Fibroblast of the conjunctiva (primary cell): ENCODE measurements around the gene EPS8L2.

ENCODE experiments used
- DNase-seq: peaks from one replicate; pipeline ENCODE4 v3.0.0-alpha.2; 2010; ENCODE audit warnings: low read depth

The EPS8L2 gene

DNA sequence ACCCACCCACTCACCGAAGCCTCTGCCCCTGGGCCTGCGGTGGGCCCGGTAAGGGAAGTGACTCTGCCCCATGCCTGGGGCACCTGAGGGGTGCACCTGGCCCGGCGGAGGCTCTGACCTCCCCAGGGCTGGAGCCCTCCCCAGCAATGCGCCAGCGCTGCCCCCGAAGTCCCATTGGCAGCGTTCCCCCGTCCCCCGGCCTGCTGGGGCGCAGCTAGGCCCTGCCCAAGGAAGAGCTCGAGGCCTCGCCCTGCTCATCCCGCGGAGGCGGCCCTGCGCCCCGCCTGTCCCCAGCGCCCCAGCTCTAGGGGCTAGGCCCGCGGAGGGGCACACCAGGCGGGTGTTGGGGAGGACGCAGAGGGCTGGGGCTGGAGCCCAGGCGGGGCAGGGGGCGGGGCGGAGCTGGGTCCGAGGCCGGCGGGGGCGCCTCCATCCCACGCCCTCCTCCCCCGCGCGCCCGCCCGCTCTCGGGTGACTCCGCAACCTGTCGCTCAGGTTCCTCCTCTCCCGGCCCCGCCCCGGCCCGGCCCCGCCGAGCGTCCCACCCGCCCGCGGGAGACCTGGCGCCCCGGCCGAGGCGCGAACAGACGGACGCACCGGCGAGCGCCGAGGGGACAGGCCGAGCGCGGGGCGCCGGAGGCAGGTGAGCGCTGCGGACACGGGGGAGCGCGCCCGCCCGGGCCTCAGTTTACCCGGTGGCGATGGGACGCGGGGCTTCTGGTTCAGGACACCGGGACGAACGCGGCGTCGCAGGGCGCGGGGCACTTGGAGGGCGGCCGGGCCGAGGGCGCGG, at the start of gene EPS8L2:
Gene EPS8L2 (plus strand): TSS at position 586 of the 793 bp plus-strand sequence. CDS start 3,177 bp downstream, outside the sequence.
- no peak for DNase-seq

DNA sequence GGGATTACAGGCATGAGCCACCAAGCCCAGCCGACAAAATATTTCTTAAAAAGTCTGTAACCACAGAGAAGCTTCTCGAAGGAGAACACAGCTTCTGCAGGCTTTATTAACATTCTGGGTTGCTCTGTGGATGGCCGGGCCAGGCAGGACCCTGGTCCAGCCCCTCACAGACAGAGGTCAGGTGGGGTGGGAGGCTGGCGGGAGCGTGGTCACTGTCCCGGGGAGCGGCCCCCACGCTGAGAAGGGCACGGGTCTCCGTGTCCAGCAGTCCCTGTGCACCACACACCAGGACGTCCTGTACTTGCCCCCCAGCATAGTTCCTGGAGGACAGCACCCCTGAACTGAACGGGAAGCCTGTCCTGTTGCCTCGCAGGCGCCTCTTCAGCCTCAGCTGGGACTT, 49.6 kb upstream of the EPS8L2 start:
- no peak for DNase-seq

DNA sequence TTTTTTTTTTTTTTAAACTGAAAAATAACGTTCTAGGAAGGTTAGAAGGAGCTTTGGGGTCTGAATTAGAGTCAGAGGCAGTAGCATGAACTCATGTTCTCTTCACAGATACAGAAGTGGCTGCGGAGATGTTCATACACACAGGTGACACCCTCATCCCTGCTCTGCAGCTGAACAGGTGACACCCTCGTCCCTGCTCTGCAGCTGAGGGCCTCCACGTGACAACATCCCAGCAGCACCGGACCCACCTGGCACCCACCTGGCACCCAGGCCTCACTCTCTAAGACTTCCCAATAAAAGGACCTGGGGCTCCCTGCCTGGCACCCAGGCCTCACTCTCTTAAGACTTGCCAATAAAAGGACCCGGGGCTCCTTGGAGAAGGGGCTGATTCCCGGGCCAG, 49.2 kb upstream of the EPS8L2 start:
- DNase-seq, result no peak

DNA sequence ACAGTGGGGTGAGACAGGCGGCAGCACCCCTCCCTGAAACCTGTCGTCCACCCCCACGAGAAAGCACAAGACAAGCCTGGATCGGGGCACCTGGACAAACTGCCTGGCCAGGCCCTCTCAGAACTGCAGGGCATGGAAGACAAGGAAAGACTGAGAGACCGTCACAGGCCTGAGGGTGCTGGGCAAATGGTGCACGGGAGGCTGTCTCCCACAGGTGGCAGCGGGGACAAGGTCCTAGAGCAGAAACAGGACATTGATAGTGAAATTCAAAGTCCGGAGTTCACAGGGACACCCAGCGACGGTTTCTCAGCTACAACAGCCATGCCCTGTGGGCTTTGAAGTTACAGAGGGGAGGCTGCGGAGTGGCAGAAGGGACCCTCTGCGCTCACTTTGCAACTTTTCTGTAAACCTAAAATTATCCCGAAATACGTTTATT, 48.3 kb upstream of the EPS8L2 start:
- DNase-seq, result no peak

DNA sequence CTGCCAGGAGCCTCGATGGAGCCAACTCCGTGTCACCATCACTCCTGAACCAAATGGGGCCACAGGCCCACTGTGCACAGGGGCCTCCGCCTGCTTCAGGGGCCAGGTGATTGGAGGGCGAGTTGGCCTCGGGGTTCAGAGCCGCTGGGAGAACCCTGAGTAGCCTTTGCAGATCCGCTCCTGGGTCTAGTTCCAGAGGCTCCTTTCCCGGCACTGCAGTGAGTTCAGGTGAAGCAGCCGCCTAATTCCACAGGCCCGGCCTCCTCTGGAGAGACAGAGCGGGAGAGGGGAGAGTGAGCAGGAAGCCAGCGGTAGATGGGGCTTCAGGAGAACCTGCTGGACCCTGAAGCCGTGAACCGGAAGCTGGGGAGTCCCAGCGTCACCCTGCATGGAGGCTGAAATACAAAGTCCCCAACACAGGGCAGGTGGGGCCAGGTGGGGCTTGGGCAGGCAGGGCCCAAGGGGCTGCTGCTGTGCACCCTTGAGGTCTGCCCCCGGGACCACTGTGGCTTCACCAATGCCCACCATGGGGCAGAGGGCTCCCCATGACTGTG, 46.4 kb upstream of the EPS8L2 start:
- no peak for DNase-seq

DNA sequence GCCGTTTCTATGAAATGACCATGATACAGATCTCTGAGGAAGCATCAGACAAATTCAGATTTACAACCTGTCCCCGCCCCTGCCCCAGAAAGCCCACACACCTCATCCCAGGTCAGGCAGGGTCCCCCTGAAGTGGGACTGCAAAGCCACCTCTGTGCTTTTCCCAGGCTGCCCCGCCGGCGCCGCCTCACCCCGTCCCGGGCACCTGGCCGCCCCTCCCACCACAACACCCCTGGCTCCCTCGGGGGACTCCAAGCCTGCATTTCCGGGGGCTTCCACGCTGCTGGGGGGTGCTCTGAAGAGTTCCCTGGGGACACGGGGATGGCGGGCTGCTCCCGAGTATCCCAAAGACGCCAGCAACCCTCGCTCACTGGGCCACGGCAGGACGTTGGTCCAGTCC, 45.8 kb upstream of the EPS8L2 start:
- DNase-seq, result no peak

DNA sequence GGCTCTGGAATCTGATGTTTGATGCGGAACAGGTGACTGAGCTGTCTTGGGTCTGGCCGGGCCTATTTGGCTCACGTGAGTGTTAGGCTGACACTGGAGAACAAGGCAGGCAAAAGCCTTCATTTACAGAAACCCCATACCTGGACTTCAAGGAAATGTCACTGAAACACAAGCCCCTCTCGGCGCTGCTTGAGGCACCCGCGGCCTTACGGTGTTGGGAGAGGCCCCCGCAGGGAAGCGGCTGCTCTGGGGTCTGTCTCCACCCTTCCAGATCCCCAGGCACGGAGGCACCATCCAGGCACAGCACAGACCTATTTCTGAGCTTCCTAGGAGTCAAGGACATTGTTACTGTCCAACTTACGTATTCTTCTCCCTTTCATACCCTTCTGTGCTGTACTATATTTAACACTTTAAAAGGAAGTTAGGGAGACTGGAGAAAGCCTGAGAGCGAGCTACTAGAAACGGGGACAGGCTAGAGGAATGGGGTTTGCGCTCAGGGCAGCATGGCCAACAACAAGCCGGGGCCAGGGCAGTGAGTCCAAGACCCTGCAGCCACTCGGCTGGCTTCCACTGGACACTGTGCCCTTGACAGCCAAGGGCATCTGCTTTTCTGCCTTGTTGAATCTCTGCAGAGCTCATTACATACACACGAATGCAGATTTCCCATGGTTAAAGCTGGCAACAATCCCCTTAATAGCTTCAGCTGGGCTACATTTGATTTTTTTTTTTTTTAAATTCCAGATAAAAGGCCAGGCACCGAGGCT, 45.2 kb upstream of the EPS8L2 start:
- DNase-seq, result no peak

DNA sequence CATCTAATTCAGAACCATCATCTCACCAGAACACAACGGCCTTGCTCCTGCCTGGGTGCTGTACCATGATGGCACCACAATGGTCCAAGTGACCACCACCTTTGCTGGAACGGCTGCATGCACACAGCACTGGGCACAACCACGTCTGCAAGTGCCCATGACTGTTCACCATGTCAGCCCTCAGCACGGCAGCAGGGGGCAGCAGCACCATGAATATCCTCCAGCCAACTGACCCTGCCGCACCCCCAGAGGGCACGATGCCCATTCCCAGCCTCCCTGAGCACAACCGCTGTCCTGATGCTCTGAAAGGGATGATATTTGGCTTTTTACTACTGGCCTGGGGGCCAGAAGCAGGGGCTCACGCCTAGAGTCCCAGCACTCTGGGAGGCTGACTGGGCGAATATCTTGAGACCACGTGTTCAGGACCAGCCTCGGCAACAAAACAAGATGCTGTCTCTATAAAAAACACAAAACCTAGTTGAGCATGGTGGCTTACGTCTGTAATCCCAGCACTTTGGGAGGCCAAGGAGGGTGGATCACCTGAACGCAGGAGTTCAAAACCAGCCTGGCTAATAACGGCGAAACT, 43.2 kb upstream of the EPS8L2 start:
- peak; percentile 44 for DNase-seq

DNA sequence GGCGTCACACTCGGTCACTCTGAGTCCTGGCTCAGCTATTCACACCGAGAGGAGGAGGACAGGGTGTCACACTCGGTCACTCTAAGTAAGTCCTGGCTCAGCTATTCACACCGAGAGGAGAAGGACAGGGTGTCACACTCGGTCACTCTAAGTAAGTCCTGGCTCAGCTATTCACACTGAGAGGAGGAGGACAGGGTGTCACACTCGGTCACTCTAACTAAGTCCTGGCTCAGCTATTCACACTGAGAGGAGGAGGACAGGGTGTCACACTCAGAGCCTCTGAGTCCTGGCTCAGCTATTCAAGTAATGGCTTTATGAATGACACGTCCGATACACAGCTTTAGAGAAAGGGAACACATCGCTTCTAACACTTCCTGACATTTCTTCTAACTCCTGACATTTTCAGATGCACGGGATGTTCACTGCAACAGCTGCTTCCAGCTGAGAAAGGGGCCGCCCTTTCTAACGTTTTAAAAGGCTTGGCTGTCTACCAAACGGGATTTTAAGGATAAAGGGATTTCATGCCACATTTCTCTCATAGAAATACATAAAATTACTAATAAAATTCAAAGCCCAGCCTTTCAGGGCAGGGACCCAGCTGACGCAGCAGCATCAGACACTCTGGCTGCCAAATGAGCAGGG, 40.8 kb upstream of the EPS8L2 start:
- DNase-seq, result peak; percentile 9

DNA sequence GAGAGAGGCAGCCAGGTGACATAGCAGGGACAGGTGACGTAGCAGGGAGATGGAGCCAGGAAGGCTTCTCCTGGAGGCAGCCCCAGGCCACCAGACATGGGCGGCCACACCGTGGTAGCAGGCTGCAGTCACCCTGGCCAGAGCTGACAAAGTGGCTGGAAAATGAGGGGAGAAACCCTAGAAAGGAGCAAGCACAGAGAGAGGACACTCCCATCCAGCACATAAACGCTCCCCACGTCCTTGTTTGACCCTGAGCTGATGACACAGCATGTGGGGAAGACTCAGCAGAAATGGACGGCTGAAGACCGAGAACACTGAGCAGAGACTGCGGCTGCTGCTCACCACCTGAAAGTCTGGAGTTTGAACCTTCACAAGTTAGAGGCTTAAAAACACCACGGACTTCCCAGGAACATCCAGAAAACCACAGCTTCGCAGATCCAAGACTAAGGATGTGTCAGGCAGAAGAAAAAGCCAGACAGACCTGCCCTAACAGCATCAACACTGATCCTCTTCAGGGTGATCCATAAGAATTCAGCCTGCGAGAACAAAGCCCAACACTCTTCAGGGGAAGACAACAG, 40.2 kb upstream of the EPS8L2 start:
- DNase-seq, result peak; percentile 20

DNA sequence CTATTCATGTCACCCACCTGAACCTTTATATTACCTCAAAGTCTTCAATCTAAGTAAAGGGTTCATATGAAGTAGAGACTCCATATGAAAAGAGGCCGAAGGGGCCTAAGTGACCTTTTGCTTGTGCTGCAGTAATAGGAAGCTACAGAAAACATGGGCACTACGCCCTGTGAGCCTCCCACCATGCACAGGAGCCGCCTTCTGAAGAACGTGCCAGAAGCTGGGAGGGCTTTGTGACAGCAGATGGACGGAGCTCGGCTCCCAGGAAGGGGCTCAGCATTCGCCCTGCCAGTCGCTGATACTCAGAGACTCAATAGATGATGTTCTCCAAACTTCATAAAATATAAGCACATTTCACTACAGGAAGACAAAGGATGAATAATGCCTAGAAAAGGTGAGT, 32.2 kb upstream of the EPS8L2 start:
- DNase-seq, result no peak

DNA sequence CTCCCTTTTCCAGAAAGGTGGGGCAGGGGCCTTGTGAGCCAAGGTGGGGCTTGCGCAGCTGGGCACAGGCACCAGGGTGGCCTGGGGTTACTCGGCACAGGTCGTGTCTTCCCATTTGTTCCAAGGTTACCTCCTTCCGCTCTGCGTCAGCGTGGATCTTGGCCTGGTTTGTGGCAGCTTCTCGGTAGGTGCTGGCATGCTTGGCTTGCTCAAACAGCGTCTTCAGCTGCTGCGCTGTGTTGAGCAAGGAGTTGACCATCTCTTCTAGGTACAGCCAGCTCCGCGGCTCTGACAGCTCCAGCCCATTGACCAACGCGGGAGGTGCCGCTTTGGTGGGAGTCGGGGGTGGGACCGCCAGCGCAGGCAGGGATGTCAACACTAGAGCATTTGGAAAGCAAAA, 31.6 kb upstream of the EPS8L2 start:
- no peak for DNase-seq

DNA sequence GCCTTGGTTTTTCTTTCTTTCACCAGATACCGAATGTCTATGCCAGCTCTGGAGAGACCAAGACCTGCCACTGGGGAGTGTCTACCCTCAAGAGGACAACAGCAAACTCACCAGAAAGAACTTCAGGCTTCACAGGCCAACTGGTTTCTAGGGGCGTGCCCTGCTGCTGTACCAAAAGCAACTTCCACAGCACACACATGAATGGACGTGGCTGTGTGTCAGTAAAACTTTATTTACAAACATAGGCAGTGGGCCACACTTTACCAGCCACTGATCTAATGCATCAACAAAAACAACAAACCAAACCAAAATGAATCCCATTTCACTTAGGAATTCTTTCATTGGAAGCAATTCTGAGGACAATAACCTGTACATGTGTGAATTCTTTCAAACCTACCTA, 27.7 kb upstream of the EPS8L2 start:
- no peak for DNase-seq

DNA sequence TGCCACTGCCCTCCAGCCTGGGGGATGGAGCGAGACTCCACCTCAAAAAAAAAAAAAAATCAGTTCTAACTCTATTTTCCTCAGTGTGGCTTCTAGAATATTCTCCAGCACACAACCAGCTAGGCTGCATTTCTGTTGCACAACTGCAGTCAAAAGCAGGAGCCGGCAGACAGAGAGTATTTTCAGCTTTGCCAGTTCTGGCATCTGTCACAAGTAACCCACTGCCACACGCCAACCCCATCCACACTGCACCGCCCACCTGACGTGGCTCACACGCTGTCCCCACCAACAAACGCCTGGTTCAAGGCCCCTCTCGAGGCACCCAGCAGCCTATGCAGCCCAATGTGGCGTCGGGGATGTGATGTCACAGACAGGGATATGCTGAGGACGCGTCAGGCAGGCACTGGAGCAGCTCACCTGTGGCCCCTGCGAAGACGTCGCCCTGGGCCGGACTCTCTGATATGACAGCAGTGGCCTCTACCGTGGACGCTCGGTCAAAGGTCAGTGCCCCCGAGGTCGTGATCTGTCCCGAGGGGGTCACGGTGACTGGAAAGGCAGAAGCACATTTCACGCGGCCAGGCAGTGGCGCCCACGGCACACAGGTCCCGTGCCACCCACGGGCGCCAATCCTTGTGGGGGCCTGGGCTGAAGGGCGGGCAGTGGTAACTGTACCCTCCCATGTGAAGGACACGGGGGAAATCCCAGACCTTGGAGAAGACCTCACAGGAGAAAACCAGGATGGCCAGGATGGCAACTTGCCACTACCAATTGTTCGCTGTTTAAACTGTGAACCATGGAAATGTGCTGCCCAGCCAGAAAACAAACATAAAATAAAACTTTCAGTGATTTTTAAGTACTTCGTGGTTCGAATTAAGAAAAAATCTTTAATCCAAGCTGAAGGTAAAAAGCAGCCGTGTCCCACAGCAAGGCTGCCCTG, 26.5 kb upstream of the EPS8L2 start:
- DNase-seq, result no peak

DNA sequence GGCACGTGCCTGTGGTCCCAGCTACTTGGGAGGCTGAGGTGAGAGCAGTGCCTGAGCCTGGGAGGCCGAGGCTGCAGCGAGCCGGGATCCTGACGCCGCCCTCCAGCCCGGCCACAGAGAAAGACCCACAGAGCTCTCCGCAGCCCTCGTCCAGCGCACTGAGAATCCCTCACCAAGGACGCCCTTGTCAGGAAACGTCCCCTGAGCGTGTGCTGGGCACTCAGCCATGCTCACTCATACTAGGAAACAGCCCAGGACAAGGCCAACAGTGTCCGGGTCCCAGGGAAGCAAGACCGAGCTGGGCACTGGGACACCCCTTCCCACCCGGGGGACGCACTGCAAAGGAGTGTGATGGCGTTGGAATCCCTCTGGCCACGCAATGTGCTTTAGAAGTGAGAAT, 25.6 kb upstream of the EPS8L2 start:
- no peak for DNase-seq

DNA sequence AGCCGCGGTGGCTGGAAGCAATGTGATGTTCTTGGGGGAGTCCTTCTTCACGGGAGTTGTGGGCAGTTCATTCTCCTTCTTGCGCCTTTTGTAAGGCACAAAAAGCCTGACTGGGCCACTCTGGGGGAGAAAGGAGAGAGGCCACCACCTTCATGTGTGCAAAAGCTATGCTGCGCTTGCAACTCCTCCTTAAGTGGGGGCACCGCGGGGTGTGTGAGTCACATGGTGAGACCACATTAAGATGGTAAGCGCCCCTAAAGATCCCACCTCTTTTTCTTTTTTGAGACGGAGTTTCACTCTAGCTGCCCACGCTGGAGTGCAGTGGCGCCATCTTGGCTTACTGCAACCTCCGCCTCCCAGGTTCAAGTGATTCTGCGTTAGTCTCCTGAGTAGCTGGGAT, 25.1 kb upstream of the EPS8L2 start:
- no peak for DNase-seq

DNA sequence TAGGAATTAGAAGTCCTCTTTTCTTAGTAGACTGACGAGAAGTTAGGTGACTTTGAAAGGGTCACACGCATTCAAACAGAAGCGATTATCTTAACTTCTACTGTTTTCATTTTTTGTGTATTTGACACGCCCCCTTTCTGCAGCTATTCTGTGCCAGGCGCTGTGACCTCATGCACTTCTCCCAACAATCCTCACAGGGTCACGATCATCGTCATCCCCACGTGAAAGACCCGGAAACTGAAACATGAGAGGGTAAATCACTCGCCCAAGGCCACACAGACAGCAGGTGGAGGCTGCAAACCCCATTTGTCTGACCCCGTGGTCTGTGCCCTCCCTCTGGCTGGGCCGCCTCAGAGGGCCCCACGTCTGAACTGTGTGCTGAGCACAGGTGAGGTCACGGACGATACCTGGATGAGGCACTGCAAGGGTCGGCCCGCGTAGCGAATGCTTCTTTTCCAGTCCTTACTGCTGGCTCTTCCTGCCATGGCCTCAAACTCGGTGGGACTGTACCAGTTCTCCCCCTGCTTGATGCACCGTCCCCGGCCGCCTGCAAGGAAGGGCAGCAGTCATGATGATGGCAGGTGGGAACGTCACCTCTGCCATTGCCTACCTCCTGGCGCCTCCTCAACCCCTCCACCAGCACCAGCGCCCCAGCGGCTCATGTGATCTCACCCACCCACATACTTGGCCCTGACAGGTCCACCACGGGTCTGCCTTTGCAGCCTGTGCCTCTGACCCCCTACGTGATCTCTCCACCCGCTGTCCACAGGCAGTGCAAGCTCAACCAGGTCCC, 19.4 kb upstream of the EPS8L2 start:
- DNase-seq, result no peak

DNA sequence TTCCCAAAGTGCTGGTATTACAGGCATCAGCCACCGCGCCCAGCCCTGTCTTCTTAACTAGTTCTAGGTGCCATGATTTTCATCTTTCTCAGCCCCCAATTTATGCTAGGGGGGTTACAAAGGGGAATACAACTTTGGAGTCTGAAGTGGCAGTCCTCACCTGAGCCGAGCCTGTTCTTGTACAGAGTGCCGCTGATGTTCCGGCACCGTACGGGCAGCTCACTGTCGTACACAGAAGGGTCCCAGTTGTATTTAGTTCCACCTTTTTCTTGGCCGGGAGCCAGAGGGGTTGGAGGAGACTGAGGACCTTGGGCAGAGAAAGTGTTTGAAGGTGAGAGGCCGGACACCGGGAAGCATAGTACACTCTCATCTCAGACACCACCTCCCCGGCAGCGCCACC, 18.3 kb upstream of the EPS8L2 start:
- no peak for DNase-seq

DNA sequence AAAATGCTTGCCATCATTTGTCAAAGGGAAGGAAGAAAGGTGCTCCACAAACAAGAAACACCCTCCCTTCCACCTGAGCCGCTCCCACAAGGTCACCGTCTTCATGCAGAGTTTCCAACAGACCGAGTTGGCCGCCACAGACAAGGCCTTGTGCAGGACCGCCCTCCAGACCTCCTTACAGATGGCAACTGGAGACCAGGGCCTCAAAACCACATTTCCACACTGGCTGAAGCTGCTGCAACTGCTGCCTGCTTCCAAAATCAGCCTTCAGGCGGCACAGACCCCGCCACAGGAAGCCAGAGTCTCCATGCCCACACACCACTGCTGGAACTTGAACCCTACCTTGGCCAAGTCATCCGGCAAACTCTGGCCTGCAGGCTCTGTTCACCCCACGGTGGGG, 17.4 kb upstream of the EPS8L2 start:
- no peak for DNase-seq

DNA sequence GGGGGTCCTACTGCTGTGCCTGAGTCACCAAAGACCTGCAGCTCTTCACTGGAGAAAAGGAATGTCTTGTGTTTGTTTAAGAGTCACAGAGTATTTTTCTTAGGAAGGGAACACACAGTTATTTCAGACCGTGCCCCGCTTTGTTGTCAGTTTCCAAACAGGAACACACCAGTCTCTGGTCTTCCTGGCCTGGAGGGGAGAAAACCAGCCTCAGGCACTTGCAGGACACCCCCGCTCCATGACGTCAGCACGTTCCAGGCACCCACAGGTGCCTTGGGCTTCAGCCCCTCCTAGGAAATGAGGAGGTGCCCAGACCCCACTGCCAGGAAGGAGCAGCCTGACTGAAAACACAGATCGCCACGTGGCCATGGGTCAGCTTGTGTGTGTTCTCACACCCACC, 16.4 kb upstream of the EPS8L2 start:
- no peak for DNase-seq
